Activated CD4-positive, CD25-positive, alpha-beta regulatory T cell (primary cell): ENCODE results near the gene MTOR.
A peak's percentile ranks its signal among the peaks of the same experiment; 100 is the strongest.

Experiments used
- DNase-seq, 4 experiments: peaks; one replicate each; lab custom pipeline; 2025; lab: John Stamatoyannopoulos, UW

Gene MTOR

GRCh38 chr1:11061652-11062365 lies 200.5 kb downstream of the MTOR start:
- DNase-seq, result no peak

DNA sequence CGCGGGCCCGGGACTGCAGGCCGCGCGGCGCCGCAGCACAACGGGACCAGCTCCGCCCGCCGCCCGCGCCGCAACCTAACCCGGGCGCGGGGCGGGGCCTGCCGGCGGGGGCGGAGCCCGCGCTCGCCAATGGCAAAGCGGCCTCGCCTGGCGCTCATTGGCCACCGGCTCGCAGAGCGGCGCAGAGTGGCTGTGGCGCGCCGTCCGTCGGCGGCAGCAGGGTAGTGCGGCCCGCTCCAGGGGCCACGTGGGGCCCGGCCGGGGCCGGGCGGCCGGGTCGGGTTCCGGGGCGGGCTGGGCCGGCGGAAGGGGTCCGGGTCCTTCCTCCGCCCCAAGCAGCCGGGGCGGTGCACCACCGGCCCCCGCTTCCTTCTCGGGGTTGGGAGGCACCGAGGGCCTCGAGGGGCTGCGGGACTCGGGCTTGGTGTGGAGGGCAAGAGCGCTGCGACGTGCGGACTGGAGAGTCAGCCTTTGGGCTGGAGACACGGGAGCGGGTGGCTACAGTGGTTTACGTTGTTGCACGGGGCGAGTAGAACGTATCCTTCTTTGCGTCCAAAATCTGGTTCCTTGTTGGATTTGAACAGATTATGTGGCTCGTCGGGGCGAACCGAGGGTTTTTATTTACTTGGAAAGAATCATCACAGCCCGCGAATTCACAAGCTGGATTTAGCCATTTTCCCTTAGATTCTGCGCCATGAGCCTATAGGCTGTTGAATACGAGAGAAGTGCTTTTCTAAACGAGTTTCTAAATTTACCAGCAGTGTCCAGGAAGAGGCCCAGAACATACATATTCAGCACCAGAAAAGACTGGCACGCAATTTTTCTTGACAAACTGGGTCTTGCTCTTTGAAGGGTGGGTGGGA lies 202.2 kb downstream of the MTOR start, which contains the start of gene SRM:
SRM (minus strand) TSS at position 51 of the 863 bp plus-strand sequence. CDS start 75 bp downstream, outside the sequence.
- peak; percentile 79 to 89 (median 83) for DNase-seq

- peak in 1 of 4 experiments; percentile 45 for DNase-seq
Observed at GRCh38 chr1:11059155-11059967, 203.0 kb downstream of the MTOR start.

DNA sequence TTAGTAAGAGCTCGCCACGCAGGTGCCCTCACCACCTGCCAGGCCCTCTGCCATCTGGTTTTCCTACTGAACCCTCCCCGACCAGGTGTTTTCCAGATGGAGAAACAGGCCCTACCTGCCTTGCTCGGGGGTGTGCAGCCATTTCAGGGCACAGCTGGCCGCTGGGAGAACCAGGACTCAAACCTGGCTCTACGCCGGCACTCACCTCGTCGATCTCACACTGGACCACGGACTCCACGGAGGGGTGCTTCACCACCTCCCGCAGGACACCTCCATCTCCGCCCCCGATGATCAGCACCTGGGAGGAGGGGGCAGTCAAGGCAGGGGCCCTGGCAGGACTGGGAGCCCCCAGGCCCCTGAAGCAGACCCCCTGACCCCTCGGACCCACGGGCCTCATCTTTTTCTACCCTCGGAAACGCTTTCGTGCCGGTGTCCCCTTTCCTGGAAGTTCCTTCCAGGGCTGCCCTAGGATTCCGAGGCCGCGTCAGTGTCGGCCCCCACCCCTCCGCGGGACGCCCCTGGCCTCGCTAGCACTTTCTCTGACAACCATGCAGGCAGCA lies 203.7 kb downstream of the MTOR start:
- DNase-seq, result no peak

DNA sequence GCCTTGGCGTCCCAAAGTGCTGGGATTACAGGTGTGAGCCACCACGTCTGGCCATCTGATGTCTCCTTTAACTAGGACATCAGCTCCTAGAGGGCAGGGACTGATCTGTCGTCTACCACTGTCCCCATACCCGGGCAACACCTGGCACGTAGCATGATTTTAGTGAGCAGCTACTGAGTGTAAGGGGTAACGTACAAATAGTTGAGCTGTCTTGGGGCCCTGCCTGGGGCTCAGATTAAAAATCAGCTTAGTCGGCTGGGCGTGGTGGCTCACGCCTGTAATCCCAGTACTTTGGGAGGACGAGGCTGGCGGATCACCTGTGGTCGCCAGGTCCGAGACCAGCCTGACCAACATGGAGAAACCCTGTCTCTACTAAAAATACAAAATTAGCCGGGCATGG lies 204.3 kb downstream of the MTOR start:
- no peak for DNase-seq

GRCh38 chr1:11057477-11057876 lies 204.9 kb downstream of the MTOR start:
- DNase-seq, result no peak
